NCI-H2107 treated with DMSO at 0.1 percent for 48 hours (cell line): ENCODE results near the gene SAMMSON.

Experiments used
- DNase-seq: peaks from one replicate; lab custom pipeline; 2025; ENCODE audit not compliant: unreplicated experiment; lab: John Stamatoyannopoulos, UW

Gene SAMMSON

DNA sequence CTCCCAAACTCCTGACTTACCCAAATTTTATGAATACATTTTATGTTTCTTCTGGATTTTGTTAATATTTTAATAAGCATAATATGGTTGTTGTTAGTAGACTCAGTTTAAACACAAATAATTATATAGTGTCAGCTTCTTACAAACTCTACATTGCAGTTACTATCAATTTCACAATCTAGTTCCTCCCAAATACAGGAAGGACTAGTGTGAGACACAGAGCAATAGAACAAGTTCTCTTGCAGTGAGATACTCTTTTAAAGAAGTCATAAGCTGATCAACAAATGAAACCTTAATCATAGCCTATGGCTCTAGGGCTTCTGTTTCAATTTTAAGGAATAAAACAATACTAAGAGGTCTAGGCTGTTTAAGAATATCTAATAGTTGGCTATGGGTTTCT lies 86.1 kb downstream of the SAMMSON start:
- DNase-seq = no peak

GRCh38 chr3:70086336-70086735 lies 86.8 kb downstream of the SAMMSON start:
- no peak for DNase-seq

DNA sequence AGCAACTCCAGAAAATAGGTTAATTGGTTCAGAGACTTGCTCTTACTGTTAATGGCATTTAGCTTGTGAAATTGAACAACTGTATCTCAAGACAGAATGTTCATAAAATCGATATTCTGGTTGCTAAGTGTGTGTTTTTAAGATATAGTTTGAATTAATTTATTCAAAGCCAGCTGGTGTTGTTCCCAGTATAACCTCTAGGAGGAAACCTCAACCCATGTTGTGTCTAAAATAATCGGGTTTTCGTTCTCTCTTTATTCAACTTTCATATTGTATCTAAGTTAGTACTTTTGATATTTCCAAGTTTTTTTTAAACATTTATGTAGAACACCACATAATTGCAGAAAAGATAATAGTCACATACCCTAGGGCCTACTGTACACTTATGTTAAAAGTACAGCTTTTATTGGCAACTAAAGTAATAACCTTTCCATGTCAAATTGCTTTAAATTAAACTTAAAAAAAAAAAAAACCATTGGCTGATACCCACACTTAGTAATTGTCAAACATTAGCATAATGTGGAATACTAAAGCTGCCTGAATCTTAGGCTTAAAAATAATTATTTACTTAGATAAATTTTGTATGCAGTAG lies 90.9 kb downstream of the SAMMSON start:
- no peak for DNase-seq

DNA sequence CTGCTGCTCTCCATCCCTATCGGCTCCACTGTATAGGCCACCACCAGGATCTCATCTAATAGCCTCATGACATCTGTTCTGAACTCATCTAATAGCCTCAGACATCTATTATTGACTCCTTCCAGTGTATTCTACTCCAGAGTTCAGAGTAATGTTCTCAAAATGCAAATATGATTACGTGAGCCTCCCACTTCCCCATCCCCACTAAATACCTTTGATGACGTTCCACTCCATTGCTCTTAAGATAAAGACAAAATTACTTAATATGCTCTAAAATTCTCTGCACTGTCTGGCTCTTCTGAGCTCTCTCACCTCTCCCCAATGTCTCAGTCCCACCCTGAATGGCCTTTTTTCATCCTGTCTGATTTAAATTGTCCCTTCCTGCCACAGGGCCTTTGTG lies 94.7 kb downstream of the SAMMSON start:
- no peak for DNase-seq

DNA sequence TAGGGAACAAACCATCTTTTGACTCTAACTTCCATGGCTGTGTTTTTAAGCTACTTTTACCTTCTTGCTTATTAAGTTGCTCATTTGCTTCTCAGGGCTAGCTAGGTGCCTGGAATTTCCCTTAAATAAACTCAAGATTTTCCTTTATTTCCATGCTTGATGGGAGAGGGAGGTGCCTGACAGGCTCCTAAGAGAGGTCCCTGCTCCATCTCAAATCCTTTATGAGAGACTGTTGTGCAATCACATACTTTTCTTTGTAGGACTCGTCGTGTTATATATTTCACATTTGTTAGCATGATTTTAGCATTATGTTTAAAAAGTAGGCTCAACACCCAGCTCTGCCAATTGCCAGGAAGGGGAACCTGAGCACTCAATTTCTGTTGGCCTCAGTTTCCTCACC lies 95.7 kb downstream of the SAMMSON start:
- DNase-seq = no peak

- DNase-seq = no peak
These were observed 97.0 kb downstream of the SAMMSON start for GRCh38 chr3:70096376-70097066.

DNA sequence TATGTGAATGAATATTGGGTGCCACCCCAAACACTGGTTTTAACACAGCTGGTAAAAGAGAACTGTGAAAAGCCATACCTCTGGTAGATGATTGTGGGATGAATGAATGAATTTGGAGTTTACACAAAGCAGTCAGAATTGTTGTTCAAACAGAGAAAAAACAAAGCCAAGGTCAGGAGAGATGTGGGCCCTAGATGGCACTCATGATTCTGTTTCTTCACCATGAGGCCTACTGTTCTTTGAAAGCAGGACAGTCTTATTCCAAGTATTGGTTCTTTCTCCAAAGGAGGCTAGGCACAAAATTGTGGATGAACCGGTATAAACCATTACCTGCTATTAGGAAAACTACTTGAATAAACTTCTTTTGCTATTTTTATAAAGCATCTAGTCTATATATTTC lies 97.6 kb downstream of the SAMMSON start:
- DNase-seq = no peak

- DNase-seq = no peak
These were observed 108.5 kb downstream of the SAMMSON start for GRCh38 chr3:70108072-70108471.

- no peak for DNase-seq
These were observed 109.0 kb downstream of the SAMMSON start for GRCh38 chr3:70108546-70108945.

DNA sequence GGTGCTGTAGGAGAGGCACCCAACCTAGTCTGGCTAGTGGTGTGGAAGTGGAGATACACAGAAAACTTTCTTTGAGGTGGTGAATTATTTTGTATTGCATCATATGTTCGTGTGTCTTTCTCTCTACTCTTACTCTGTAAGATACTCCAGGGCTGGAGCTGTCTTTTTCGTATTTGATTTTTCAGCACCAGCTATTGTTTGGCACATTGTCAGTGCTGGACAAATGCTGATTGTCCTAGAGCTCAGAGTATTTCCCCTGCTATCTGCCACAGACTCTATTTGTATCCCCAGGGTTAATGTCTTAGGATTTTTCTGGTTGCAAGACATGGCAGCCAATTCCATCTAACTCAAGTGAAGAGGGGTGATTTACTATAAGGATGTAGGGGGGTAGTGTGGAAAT lies 110.5 kb downstream of the SAMMSON start:
- no peak for DNase-seq

- no peak for DNase-seq
These were observed 111.9 kb downstream of the SAMMSON start for GRCh38 chr3:70111411-70111810.

- DNase-seq = no peak
These were observed 113.2 kb downstream of the SAMMSON start for GRCh38 chr3:70112751-70113150.

DNA sequence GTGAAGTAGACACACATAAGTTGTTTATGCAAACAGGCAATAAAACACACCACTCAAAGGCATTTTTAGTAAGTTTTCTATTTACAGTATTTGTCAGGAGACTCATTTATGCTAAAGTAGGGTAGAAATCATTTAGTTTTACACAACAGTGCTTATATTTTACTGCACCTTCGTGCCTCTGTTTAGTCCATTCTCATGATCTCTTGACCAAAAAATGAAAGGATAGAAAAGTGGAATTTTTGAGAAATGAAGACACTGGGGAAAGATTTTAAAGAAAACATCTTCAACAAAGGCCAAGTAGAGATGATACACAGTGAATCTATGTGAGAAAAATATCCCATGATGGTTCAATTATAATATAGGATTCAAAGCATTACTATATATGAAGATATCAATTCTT lies 114.9 kb downstream of the SAMMSON start:
- no peak for DNase-seq

DNA sequence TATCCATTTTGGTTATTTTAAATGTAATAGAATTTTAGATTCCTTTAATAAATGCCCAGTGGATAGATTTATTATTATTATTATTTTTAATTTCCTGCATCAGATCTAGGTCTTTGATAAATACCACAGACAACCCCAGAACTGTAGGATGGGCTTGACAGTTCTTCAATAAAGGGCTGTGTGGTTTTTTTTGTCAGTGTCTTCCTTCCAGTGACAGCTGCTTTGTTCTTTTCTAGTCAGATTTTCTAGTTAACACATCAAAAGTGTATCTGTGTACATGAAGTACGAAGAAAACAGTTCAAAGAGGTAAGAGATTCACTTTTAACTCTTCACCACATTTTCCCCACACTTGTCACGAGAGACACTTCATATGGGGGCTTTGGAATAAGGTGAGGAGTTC lies 120.3 kb downstream of the SAMMSON start:
- DNase-seq = no peak
